Stimulated activated CD8-positive, alpha-beta memory T cell treated with anti-CD3 and anti-CD28 coated beads, Interleukin-7, amount 100 ng/mL, for 1 hour (primary cell): ENCODE data around the gene CCDC71L.

ENCODE experiments used
- DNase-seq, 2 donors: peaks; one replicate each; pipeline ENCODE4 v3.0.0-alpha.2; 2020; ENCODE audit warnings: low read depth in 2 of 2

Gene CCDC71L

DNA sequence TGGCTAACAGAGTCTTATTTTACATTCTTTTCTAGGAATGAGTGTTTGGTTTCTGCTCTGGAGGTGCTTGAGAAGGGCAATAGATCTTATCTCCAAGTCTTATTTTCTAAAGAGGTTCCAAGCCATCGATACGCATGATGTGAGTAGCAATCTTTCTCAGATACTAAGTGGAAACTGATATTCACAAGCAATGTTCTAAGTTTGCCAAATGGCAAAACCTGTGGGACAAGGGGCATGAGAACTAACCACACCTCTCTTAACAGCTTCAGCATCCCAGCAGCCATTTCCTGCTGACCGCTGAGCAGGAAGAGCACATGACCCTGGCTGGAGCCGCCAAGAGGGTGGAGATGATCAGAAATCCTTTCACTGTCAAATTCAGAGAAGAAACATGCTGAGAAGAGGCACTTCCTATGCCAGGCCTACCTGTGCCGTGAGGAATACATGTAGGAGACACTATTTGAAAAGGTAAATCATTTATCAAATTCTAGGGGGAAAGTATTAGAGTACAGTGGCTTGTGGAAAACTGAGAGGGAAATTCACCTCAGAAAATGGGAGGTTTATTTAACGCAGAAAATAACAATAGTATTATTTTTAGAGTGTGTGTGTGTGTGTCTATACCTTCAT lies 35.2 kb downstream of the CCDC71L start:
- no peak for DNase-seq

DNA sequence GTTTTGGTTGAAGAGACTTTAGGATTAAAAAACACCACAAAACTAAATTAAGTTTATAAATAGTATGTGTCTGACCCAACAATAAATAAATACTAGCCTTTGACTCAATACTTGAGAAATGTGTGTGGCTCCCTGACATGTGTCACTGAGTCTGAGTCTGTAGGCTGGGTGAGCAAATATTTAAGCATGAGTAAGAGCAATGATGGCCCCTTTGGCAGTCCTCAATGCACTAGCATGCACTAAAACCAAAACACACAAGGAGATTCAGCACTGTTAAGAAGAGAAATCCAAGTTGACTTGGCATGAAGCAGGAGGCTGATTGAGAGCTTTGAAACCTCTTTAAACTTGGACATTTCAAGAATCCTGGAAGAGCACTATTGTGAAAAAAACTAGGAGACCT lies 37.1 kb downstream of the CCDC71L start:
- DNase-seq, result no peak

DNA sequence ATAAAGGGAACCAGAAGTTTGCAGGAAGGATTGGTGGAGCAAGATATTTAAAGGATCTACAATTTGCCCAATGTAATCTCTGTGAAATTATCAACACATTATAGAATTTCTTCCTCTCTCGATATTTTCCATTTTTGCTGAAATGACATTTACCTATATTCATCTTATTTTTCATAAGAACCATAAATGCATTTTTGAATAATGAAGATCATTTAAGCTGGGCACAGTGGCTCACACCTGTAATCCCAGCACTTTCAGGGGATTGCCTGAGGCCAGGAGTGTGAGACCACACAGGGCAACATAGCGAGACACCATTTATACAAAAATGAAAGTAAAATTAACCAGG lies 37.7 kb downstream of the CCDC71L start:
- no peak for DNase-seq

DNA sequence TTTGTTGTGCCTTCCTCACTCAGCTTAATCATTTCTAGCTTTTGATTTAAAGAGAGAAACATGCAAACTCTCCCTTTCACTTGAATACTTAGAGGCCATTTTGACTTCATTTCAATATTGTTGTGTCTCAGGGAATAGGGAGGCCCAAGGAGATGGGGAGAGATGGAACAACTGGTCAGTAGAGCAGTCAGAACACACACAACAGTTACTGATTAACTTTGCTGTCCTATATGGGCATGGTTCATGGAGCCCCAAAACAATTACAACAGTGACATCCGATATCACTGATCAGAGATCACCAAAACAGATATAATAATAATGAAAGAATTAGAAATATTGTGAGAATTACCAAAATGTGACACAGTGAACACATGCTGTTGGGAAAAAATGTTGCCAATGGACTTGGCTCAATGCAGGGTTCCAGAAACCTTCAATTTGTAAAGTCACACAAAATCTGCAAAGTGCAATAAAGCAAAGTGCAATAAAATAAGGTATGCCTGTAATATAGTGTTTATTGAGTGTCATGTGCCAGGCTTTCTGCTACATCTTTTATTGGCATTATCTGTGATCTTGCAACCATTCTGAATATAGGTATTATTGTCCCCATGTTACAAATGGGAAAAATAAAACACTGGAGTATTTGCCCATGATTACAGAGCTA lies 38.2 kb downstream of the CCDC71L start:
- no peak for DNase-seq

DNA sequence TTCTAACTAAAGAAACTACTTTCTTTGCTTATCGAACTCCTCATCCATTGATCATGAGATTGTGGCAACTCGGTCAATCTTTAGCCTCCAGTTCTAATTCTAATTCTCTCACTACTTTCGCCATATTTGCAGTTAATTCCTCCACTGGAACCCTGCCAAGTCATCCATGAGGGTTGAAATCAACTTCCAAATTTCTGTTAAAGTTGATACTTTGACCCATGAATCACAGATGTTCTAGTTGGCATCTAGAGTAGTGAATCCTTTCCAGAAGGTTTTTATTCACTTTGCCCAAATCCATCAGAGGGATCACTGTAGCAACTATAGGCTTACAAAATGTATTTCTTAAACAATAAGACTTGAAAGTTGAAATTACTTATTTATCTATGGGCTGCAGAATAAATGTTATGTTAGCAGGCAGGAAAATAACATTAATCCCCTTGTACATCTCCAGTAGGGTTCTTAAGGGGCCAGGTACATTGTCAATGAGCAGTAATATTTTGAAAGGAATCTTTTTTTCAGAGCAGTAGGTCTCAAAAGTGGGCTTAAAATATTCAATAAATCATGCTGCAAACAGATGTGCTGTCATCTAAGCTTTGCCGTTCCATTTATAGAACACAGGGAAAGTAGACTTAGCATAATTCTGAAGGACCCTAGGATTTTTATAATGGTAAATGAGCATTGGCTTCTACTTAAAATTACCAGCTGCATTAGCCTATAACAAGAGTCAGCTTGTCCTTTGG lies 39.4 kb downstream of the CCDC71L start:
- DNase-seq, result no peak

DNA sequence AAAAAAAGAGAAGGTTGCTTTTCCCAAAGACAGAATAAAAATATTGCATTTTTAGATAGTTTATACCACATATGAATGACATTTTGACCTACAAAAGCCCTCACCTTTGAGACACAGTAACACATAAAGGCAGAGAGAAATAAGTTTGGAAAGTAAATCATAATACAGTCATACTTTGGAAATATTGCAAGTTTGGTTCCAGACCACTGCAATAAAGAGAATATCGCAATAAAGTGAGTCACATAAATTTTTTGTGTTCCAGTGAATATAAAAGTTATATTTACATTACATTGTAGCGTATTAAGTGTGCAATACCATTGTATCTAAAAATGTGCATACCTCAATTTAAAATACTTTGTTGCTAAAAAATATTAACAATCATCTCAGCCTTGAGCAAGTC lies 40.3 kb downstream of the CCDC71L start:
- DNase-seq, result no peak

DNA sequence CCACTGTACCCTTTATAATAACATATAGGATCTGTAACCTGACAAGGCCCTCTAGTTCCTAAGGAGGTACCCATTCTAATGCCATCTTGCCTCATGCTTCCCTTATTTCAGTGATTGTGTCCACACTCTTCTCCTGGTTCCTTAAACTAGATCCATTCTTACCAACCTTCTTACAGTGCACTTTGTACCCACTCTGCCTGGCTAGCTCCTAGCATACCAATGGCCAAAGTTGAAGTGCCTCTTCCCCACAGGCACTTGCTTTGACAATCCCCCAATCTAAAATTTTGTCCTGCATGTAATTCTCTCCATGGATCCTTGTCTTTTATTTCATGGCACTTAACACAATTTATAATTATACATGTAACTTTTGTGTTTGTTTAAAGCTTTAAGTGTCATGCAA lies 40.9 kb downstream of the CCDC71L start:
- DNase-seq, result no peak

DNA sequence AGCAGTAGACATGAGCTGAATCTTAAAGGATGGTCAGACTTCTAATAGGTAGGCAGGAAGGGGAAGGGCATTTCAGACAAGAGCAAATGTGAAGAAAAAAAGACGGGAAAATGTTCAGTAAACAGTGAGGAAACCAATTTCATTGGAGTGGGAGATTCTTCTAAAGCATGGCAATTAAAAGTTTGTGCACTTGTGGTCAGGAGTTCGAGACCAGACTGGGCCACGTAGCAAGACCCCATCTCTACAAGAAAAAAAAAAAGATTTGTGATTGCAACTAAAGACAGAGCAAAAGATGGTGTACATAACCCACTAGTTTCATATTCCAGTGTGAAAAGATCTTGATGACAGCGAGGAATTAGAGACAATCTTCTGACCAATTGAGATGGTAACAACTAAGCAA lies 41.7 kb downstream of the CCDC71L start:
- no peak for DNase-seq

DNA sequence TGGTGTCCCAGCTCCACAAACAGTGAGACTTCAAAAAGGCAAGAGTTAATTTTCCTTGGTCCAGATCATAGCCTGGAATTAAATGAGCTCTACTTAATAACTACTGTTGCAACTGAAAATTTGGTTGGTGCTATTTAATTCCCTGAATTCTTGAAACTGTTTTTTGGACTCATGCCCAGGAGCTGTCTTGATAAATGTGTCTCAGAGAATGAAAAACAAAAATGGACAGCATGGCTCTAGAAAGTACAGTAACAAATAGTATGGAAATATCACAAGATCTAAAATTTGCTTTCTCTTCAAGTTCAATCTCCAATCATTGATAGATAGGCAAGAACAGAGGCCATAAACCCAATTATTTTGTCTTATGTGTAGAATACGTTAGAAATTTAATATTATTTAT lies 42.5 kb downstream of the CCDC71L start:
- DNase-seq, result no peak

DNA sequence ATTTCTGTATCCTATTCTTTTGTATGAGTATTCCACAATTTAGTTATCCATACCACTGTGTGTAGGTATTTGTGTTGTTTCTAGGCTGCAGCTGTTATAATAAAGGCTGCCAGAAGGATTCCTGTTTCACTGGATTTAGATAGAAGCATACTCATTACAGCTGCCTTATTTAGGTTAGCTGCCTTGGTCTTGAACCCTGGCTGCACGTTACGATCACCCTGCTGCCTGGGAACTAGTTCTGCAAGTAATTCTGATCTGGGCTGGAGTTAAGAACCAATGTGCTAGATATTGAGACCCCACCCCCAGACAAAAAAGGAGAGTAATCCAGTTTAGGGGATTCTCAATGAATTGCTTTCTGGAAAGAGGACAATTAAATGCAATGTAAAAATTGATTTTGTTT lies 43.1 kb downstream of the CCDC71L start:
- DNase-seq, result no peak

DNA sequence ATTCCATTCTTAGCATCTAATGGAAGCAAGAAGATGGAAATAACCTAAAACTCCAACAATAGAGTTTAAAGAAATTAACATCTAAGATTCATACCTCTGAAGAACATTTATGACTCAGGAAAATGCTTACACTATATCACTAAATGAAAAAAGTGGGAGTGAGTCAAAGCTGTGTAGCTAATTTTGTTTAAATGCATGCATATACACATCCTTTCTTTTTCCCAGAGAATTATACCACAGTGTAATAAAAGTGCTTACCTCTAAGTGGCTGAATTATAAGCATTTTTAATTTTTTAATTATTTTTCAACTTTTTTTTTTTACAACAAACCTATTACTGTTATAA lies 44.3 kb downstream of the CCDC71L start:
- no peak for DNase-seq

DNA sequence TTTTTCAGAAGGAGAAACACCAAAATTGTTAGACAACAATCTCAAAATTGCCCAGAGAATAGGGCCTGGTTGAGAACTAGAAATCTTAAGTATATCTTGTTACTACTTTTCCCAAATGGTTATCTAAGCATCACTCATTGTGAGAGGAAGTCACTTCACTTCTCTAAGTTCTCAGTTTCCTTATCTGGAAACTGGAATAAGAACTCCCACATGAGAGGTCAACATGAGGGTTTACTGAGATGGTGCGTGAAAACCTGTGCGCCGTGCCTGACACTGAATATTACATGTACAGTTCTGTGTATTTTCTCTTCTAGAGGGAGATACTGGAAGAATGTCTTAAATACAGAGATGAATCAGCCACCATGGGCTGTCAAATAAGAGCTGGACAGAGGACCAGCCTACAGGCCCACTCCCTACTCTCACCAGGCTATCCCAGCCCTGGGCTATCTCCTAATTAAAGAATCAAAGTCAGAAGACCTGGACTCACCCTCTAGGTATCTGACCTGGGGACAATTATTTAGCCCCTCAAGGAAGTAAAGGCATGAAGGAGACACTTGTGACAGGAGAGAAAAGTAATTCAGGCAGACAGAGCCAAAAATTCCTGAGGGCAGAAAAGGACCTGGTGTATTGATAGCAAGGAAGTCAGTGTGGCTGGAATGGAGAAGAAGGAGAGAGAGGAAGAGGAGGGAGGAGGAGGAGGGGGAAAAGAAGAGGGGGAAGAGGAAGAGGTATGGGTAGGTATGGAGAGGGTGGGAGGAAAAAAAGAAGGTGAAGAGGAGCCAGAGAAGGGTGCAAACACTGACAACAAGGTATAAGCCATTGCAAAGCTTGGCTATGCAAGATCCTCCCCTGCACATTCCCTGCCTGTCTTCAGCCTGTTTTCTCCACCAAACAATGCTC lies 44.9 kb downstream of the CCDC71L start:
- DNase-seq, result no peak

DNA sequence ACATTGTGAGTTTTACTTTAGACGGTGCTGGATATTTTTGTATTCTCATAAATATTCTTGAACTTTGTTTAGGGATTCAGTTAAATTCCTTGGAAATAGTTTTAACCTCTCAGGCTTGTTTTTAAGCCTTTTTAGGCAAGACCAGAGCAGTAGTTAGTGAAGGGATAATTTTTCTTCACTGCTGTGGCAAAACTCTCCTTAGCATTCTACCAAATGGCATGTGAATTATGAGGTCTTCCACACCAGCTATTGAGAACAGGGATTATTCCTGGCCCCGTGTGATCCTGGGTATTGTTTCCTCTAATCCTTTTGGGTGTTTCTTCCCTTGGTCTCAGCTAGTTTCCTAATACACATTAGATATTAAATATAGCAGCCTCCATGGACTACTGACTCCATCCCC lies 46.2 kb downstream of the CCDC71L start:
- DNase-seq, result no peak

DNA sequence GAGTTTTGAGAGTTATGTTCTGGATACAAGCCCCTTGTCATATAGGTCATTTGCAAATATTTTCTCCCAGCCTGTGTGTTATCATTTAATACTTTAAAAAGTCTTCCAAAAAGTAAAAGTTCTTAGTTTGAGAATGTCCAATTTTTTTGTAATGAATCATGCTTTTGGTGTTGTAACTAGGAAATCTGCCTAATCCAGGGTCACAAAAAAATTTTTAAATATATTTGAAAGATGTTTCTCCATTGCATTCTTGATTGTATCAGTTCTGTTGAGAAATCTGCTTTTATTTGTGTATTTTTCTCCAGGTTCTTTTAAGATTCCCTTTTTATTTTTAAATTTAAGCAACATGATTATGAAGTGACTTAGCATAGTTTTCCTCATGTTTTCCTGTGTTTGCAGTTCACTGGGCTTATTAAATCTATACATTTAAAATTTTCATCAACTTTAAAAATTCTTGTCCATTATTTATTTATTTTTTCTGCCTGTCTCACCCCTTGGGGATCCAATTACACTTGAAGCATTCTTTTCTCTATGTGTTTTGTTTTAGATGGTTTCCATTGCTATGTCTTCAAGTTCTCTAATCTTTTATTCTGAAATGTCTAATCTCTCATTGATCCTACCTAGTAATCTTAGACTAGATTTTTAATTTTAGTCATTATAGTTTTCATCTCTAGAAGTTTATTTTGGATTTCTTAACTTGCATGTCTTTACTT lies 47.0 kb downstream of the CCDC71L start:
- DNase-seq, result no peak

DNA sequence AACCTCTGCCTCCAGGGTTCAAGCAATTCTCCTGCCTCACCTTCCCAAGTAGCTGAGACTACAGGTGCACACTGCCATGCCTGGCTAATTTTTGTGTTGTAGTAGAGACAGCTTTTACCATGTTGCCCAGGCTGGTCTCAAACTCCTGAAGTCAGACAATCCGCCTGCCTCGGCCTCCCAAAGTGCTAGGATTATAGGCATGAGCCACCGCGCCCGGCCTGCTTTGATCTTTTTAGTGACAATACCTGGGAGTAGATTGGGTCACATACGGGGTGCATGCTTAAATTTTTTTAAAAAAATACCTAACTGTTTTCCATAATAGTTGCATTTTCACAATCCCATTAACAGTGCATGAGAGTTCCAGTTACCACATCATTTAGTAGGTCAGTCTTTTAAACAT lies 47.7 kb downstream of the CCDC71L start:
- no peak for DNase-seq

DNA sequence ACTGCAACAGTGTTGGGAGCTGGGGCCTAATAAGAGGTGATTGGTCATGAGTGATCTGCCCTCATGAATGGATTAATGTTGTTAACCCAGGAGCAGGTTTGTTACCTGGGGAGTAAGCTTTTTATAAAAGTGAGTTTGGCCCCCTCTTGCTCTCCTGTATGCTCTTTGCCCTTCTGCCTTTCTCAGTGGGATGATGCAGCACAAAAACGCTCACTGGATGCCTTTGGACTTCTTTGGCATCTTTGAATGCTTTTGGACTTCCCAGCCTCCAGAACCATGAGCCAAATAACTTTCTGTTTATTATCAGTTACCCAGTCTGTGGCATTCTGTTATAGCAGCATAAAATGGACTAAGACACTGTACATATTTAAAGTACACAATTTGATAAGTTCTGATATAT lies 48.5 kb downstream of the CCDC71L start:
- no peak for DNase-seq

DNA sequence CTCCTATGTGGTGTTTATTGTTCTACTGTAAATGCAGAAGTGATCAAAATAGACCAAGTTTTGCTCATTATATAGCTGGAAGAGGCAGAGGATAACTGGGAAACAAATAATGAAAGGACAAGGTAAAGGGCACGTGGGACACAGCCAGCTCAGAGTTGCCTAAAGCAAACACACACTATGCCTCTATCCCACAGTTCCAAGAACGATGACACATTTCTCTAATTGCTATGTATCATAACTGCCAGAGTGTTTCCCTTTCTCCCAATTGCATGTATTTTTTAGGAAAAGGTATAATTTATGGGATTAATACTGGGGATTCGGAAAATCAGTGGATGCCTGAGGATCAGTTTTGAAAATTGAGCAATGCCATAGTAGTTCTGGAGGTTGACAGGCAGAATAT lies 49.0 kb downstream of the CCDC71L start:
- no peak for DNase-seq

DNA sequence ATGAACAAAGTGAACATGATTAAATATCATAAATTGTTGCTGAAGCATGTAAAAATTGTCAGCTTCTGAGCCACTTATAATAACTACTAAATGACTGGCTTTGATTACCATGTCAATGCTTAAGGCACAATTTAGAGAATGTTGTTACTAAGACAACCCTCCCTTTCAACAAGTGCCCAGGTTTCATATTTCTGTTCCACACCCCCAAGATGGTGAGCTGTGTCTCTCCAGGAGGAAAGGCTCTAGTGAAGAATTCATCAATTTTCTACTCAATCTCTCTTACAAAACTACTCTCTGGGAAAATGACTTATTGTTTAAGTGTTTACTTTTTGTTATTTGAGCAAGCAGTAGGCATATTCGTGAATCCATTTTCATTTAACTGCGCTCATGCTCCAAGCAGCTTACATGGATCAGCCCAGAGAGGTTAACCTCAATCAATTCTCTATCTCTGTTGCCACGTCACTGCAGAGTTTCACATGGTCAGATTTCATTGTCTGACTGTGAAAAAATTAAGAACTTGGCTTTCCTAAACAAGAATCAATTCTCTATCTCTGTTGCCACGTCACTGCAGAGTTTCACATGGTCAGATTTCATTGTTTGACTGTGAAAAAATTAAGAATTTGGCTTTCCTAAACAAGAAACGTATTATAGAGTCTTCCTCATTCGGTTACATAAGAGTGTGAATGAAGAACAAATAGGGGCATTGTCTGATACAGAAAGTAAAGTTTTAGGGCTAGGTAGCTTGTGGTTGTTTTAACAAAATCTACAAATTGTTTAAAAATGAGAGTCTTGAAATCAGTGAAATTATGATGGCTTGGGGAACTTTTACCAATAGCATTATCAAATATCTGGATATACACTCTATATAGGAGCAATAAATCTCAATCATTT lies 49.7 kb downstream of the CCDC71L start:
- no peak for DNase-seq

DNA sequence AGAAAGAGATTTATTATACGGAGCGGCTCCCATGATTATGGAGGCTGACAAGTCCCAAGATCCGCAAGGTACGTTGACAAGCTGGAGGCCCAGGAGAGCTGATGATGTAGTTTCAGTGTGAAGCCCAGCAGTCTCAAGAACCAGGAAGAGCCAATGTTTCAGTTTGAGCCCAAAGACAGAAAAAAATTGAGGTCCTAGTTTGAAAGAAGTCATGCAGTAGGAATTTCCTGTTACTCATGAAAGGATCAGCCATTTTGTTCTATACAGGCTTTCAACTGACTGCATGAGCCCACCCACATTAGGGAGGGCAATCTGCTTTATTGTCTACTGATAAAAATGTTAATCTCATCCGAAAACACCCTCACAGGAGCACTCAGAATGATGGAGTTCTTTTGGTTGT lies 51.5 kb downstream of the CCDC71L start:
- no peak for DNase-seq

DNA sequence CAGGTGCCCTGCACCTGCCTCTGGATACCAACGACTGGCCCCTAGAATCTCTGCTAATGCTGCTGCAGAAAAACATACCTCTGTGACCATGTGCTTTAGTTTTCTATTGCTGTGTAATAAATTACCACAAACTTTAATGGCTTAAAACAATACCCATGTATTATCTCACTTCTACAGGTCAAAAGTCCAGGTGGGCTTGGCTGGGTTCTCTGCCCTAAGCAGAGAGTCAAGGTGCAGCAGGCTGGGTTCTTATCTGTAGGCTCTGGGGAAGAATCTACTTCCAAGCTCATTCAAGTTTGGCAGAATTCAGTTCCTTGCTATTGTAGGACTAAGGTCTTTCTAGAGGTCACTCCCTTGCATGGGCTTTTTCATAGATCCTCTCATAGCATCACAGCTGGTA lies 52.3 kb downstream of the CCDC71L start:
- DNase-seq, result no peak
